HG03439 (cell line): ENCODE data around the gene AGRP.

Experiments used
- ATAC-seq: cut with Tn5 transposase; IDR thresholded peaks from one replicate; pipeline ENCODE4 v1.9.1; 2021; ENCODE audit warnings: mild to moderate bottlenecking, moderate library complexity; ENCODE audit not compliant: unreplicated experiment

The AGRP gene

GRCh38 chr16:67445913-67446907 is 37.1 kb downstream of the AGRP start:
- no peak for ATAC-seq

- no peak for ATAC-seq
Measured at GRCh38 chr16:67445441-67445912, 37.9 kb downstream of the AGRP start.

- no peak for ATAC-seq
Measured at GRCh38 chr16:67445126-67445426, 38.3 kb downstream of the AGRP start.

GRCh38 chr16:67444259-67445125 is 38.9 kb downstream of the AGRP start:
- ATAC-seq = no peak

GRCh38 chr16:67443265-67443664 is 40.1 kb downstream of the AGRP start:
- ATAC-seq = no peak

- no peak for ATAC-seq
Measured at GRCh38 chr16:67442581-67443255, 40.6 kb downstream of the AGRP start.

GRCh38 chr16:67441907-67442306 is 41.4 kb downstream of the AGRP start:
- ATAC-seq = no peak

GRCh38 chr16:67441271-67441753 is 42.0 kb downstream of the AGRP start:
- ATAC-seq = no peak

- ATAC-seq = no peak
Measured at GRCh38 chr16:67438824-67439393, 44.4 kb downstream of the AGRP start.

GRCh38 chr16:67438098-67438791 is 45.1 kb downstream of the AGRP start:
- ATAC-seq = no peak

- ATAC-seq = no peak
Measured at GRCh38 chr16:67437513-67437912, 45.8 kb downstream of the AGRP start.

GRCh38 chr16:67436640-67437193 is 46.6 kb downstream of the AGRP start:
- ATAC-seq = no peak

- no peak for ATAC-seq
Measured at GRCh38 chr16:67435758-67436164, 47.6 kb downstream of the AGRP start.

- no peak for ATAC-seq
Measured at GRCh38 chr16:67433131-67433719, 50.1 kb downstream of the AGRP start.
